PC-3 (cell line): ENCODE measurements around the gene GSTP1.

Experiments
- CTCF ChIP-seq: fragments of 300-600 bp; sonication (generic); conservative IDR thresholded peaks from 2 replicates; pipeline ENCODE4 v1.5.1; 2017; ENCODE audit warnings: antibody characterized with exemption, low read depth, mild to moderate bottlenecking, low read length
- EZH2 ChIP-seq: fragments of 300-600 bp; sonication (generic); IDR thresholded peaks from one replicate; pipeline ENCODE4 v1.6.1; 2017; ENCODE audit warnings: antibody characterized with exemption, mild to moderate bottlenecking, low read length; ENCODE audit not compliant: unreplicated experiment
- EZH2phosphoT487 ChIP-seq: fragments of 300-600 bp; sonication (generic); IDR thresholded peaks from 2 replicates; pipeline ENCODE4 v1.6.1; 2018; ENCODE audit warnings: mild to moderate bottlenecking, antibody characterized with exemption, low read length, borderline replicate concordance

- TF ChIP-seq CTCF (no peak), EZH2 (no peak), EZH2phosphoT487 (no peak)
Observed at GRCh38 chr11:67584205-67584880, 731 bp downstream of the GSTP1 start.
